ENCODE measurements around the gene PTRHD1.

DNA sequence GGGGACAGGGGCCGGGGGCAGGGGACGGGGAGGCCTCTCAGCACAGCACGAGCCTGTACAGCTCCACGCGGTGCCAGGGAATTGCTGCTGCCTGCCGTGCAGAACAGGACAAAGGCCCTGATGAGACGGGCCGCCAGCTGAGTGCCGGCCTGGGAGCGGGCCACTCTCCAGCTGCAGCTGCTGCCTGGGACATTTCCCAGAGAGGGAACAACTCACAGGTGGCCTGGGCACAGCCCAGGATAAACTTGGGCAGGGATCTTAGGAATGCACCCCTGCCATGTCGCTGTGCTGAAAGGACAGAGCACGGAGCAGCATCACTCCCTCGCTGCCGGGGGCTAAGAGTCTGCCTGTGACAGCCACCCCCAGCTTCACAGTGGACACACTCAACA lies 38.9 kb upstream of the PTRHD1 start:
- TF ChIP-seq TEAD4 (CRISPR knock-in tag; IDR thresholded peaks at IDR 0.05) (no peak), JUN (CRISPR knock-in tag; IDR thresholded peaks at IDR 0.05) (no peak), ZBTB21 (CRISPR knock-in tag; IDR thresholded peaks at IDR 0.05; ENCODE audit: borderline replicate concordance) (no peak), CREM (CRISPR knock-in tag; IDR thresholded peaks at IDR 0.05) (no peak), MLX (CRISPR knock-in tag; IDR thresholded peaks at IDR 0.05) (no peak), E2F4 (CRISPR knock-in tag; IDR thresholded peaks at IDR 0.05; ENCODE audit: borderline replicate concordance, low read depth) (no peak), SP1 (CRISPR knock-in tag; conservative IDR thresholded peaks at IDR 0.05) (no peak), ESRRA (CRISPR knock-in tag; IDR thresholded peaks at IDR 0.05; ENCODE audit: borderline replicate concordance) (no peak), USF1 (CRISPR knock-in tag; IDR thresholded peaks at IDR 0.05) (no peak)
- TF ChIP-seq, protein P1, sequence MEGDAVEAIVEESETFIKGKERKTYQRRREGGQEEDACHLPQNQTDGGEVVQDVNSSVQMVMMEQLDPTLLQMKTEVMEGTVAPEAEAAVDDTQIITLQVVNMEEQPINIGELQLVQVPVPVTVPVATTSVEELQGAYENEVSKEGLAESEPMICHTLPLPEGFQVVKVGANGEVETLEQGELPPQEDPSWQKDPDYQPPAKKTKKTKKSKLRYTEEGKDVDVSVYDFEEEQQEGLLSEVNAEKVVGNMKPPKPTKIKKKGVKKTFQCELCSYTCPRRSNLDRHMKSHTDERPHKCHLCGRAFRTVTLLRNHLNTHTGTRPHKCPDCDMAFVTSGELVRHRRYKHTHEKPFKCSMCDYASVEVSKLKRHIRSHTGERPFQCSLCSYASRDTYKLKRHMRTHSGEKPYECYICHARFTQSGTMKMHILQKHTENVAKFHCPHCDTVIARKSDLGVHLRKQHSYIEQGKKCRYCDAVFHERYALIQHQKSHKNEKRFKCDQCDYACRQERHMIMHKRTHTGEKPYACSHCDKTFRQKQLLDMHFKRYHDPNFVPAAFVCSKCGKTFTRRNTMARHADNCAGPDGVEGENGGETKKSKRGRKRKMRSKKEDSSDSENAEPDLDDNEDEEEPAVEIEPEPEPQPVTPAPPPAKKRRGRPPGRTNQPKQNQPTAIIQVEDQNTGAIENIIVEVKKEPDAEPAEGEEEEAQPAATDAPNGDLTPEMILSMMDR (IDR thresholded peaks at IDR 0.05): no peak
- TF ChIP-seq, protein P2, sequence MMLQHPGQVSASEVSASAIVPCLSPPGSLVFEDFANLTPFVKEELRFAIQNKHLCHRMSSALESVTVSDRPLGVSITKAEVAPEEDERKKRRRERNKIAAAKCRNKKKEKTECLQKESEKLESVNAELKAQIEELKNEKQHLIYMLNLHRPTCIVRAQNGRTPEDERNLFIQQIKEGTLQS (CRISPR knock-in tag; conservative IDR thresholded peaks at IDR 0.05): no peak
